Measurements from ENCODE around the gene GNAI3. TPM values are rescaled to one million over a fixed set of nuclear protein-coding genes. Genes with fewer than 3 reads are reported as not detected.

GNAI3 gene
- total RNA-seq, 4 donors from 2014 or later: 2.3 to 20.0 (median 5.8) TPM

DNA sequence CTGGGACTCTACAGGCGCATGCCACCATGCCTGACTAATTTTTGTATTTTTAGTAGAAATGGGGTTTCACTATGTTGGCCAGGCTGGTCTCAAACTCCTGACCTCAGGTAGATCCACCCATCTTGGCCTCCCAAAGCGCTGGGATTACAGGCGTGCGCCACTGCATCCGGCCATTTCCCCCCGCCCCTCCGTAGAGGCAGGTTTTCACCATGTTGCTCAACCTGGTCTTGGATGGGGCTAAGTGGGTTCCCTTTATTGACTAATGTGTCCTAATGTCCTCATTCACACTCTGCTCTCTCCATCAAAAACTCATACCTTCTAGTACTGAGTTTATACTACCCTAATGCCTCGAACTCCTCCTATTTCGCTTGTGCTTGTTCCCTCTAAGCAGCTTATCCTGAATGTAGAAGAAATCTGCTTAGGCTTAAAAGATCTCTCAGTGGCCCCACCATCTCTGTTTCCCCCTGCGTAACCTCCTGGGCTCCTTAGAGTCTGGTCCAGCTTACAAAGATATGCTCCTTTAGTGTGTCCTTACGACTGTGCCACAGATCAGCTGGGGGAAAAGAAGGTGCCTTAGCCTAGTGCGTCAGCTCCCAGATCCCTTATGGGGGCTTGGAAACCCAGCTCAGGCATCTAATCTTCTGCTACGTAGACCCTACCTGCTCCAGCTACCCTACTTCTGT, 63.0 kb downstream of the GNAI3 start:
- no peak overlapping the region for H3K27ac ChIP-seq
- DNase-seq: no peak
- no peaks in the 10 kb centered on the region for H3K4me1 ChIP-seq
- TF ChIP-seq POLR2A (IDR thresholded peaks at IDR 0.05): no peak
- TF ChIP-seq, protein P1, sequence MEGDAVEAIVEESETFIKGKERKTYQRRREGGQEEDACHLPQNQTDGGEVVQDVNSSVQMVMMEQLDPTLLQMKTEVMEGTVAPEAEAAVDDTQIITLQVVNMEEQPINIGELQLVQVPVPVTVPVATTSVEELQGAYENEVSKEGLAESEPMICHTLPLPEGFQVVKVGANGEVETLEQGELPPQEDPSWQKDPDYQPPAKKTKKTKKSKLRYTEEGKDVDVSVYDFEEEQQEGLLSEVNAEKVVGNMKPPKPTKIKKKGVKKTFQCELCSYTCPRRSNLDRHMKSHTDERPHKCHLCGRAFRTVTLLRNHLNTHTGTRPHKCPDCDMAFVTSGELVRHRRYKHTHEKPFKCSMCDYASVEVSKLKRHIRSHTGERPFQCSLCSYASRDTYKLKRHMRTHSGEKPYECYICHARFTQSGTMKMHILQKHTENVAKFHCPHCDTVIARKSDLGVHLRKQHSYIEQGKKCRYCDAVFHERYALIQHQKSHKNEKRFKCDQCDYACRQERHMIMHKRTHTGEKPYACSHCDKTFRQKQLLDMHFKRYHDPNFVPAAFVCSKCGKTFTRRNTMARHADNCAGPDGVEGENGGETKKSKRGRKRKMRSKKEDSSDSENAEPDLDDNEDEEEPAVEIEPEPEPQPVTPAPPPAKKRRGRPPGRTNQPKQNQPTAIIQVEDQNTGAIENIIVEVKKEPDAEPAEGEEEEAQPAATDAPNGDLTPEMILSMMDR (IDR thresholded peaks at IDR 0.05): no peak
- H3K36me3 ChIP-seq: no peaks in the 10 kb centered on the region
- no peaks in the 10 kb centered on the region for H3K27me3 ChIP-seq
- intact Hi-C loops (cut with DNase I; ENCODE audit: low total_unique reads): no loop called here
- no peak overlapping the region for H3K4me3 ChIP-seq
- no peaks in the 10 kb centered on the region for H3K9me3 ChIP-seq

- Histone ChIP-seq H3K27ac (no peak overlapping the region), H3K36me3 (no peaks in the 10 kb centered on the region), H3K4me3 (no peak overlapping the region), H3K9me3 (no peaks in the 10 kb centered on the region), H3K27me3 (no peaks in the 10 kb centered on the region), H3K4me1 (no peaks in the 10 kb centered on the region)
- intact Hi-C loops (cut with DNase I; ENCODE audit: low total_unique reads): no loop called here
- TF ChIP-seq POLR2A (IDR thresholded peaks at IDR 0.05): no peak
- TF ChIP-seq, protein P1 (IDR thresholded peaks at IDR 0.05): no peak
- DNase-seq: no peak
Observed at GRCh38 chr1:109613361-109614147, 65.1 kb downstream of the GNAI3 start.

DNA sequence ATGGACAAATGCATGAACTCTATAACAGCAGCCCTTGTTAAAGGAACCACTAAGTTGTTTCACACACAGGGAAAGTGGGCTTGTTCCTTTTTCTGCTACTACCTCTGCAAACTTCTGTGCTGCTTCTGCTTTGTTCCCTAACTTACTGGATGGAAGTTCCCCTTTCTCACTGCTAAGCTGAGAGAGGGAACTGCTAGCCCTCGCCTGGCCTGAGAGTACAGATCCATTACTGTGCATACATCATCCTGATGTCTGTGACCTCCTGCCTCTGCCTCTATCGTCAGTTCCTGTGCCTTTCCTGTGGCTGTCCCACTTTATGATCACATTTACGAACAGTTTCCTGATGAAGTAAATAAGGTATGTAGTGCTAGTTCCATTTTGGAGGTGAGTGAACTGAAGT, 67.5 kb downstream of the GNAI3 start:
- Histone ChIP-seq H3K4me1 (no peaks in the 10 kb centered on the region), H3K4me3 (no peak overlapping the region), H3K27me3 (no peaks in the 10 kb centered on the region), H3K36me3 (no peaks in the 10 kb centered on the region), H3K27ac (no peak overlapping the region), H3K9me3 (no peaks in the 10 kb centered on the region)
- DNase-seq: no peak
- intact Hi-C loops (cut with DNase I; ENCODE audit: low total_unique reads): no loop called here
- no peak for TF ChIP-seq POLR2A (IDR thresholded peaks at IDR 0.05)
- TF ChIP-seq, protein P1 (IDR thresholded peaks at IDR 0.05): no peak

- Histone ChIP-seq H3K9me3 (no peaks in the 10 kb centered on the region), H3K36me3 (no peaks in the 10 kb centered on the region), H3K27ac (no peak overlapping the region), H3K4me3 (no peak overlapping the region), H3K4me1 (peaks cover 0 to 4% of the 10 kb centered on the region in 2 donors), H3K27me3 (no peaks in the 10 kb centered on the region)
- no peak for DNase-seq
- no peak for TF ChIP-seq POLR2A (IDR thresholded peaks at IDR 0.05)
- TF ChIP-seq, protein P1 (IDR thresholded peaks at IDR 0.05): no peak
- intact Hi-C loops (cut with DNase I; ENCODE audit: low total_unique reads): no loop called here
Observed at GRCh38 chr1:109616391-109616790, 68.0 kb downstream of the GNAI3 start.

DNA sequence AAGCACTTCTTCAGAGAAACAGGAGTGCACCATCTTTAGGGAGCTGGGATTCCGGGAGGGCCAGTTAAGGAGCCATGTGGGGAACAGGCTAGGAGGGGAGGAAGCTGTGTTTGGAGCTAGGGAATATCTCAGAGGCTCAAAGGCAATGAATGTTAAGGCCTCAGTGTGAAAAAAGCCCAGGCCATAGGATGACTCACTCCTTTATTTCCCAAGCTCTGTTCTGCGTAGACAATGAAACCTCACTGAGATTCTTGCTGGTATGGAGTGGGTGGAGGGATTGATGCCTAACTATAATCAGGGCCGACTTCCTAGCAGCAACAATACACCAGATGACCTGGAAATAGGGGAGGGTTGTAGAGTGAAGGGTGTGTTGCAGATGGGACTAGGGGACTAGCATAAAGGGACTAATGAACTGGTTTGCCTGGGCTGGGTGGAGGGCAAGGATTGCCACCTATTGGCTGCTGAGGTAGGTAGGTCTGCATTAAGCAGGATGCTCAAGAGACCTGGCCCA, 68.9 kb downstream of the GNAI3 start:
- no peak overlapping the region for H3K27ac ChIP-seq
- TF ChIP-seq, protein P1 (IDR thresholded peaks at IDR 0.05): no peak
- no peak for TF ChIP-seq POLR2A (IDR thresholded peaks at IDR 0.05)
- no peaks in the 10 kb centered on the region for H3K27me3 ChIP-seq
- no peak overlapping the region for H3K4me3 ChIP-seq
- intact Hi-C loops (cut with DNase I; ENCODE audit: low total_unique reads): no loop called here
- H3K9me3 ChIP-seq: no peaks in the 10 kb centered on the region
- DNase-seq: no peak
- H3K4me1 ChIP-seq: peaks cover 0 to 4% of the 10 kb centered on the region in 2 donors
- H3K36me3 ChIP-seq: no peaks in the 10 kb centered on the region
